NT2/D1 (cell line): ENCODE data around the gene TUBA3C.
"Not testable (repeated sequence)": the region's sequence is repeated elsewhere in the genome, so short reads cannot be mapped to it uniquely, and the experiment has no call there.

Source experiments
- SUZ12 ChIP-seq: IDR thresholded peaks from 2 replicates; pipeline ENCODE4 v1.6.1; 2011; ENCODE audit not compliant: insufficient read length, insufficient read depth; ENCODE audit errors: extremely low read depth
- YY1 ChIP-seq: IDR thresholded peaks from 2 replicates; pipeline ENCODE4 v1.6.1; 2011; ENCODE audit not compliant: insufficient read length, insufficient read depth
- ZNF274 ChIP-seq: IDR thresholded peaks from 2 replicates; pipeline ENCODE4 v1.6.1; 2011; ENCODE audit warnings: mild to moderate bottlenecking, low read depth, low read length

DNA sequence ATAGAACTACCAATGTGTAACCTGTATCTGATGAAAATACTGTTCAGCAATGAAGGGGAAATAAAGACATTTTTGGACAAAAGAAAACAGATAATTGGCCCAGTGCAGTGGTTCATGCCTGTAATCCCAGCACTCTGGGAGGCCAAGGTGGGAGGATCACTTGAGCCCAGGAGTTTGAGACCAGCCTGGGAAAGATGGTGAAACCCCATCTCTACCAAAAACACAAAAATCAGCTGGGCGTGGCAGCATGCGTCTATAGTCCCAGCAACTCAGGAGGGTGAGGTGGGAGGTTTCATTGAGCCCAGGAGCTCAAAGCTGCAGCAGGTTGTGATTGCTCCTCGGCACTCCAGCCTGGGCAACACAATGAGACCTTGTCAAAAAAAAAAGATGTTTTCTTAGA, 11.0 kb upstream of the TUBA3C start:
- not testable (repeated sequence) for TF ChIP-seq YY1, SUZ12, ZNF274
